Vagina (tissue), 2 donors: ENCODE results near the gene TTC23.

Source experiments
- CTCF ChIP-seq, 3 experiments: fragments of 450-650 bp in 2 of 3; fragments of 200-600 bp in 1 of 3; sonication (generic) in 1 of 3; IDR thresholded peaks; one replicate each; pipeline ENCODE4 v1.5.1; 2017 to 2019; ENCODE audit warnings: antibody characterized with exemption in 3 of 3, mild to moderate bottlenecking in 2 of 3, moderate library complexity in 2 of 3
- POLR2A ChIP-seq, 2 donors: fragments of 450-650 bp; IDR thresholded peaks; one replicate each; pipeline ENCODE4 v1.6.1; 2017; ENCODE audit warnings: antibody characterized with exemption in 2 of 2, mild to moderate bottlenecking in 2 of 2, moderate library complexity in 2 of 2

GRCh38 chr15:99296386-99296785, 47.0 kb upstream of the TTC23 start:
- TF ChIP-seq CTCF (IDR thresholded peaks at IDR 0.05) (no peak), POLR2A (IDR thresholded peaks at IDR 0.05) (no peak)
